NCI-H2171 (cell line): ENCODE results near the gene TARDBP.
"Not testable (repeated sequence)": the region's sequence is repeated elsewhere in the genome, so short reads cannot be mapped to it uniquely, and the experiment has no call there.

Experiments
- DNase-seq: peaks from one replicate; lab custom pipeline; 2025; lab: John Stamatoyannopoulos, UW

TARDBP gene

GRCh38 chr1:11059968-11060830 lies 47.7 kb downstream of the TARDBP start, which contains the start of gene SRM:
TSS of gene SRM (minus strand) at chr1:11060018. CDS start at chr1:11059943, 75 bp downstream.
- peak; percentile 85 for DNase-seq

DNA sequence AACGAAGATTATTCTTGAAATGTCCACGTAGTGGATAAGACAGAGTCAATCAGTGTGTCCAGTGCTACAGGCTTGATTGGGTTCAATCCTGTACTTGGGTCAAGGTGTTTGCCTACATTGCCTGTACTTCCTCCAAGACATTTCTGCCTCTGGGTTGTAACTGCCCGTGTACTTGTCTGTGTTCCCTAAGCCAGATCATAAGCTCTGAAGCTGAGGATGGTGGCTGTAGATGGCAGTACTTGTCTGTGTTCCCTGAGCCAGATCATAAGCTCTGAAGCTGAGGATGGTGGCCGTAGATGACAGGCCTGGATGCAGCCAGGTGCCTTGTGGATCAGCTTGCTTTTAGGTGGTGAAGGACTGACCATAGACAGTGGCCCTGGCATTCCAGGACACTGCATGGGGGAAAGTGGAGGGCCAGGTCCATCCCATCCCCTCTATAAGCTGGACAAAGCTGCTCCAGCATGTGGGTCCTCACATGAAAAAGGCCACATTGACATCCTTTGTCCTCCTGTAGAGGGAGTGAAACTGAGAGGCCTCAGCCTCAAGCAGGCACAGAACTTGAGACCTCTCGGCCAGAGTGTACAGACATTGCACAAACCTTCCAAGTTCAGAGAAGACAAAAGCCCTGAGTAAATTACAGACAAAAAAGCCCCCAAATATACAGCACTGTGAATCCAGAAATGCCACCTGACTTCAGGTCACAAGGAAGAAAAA lies 49.4 kb downstream of the TARDBP start:
- no peak for DNase-seq

DNA sequence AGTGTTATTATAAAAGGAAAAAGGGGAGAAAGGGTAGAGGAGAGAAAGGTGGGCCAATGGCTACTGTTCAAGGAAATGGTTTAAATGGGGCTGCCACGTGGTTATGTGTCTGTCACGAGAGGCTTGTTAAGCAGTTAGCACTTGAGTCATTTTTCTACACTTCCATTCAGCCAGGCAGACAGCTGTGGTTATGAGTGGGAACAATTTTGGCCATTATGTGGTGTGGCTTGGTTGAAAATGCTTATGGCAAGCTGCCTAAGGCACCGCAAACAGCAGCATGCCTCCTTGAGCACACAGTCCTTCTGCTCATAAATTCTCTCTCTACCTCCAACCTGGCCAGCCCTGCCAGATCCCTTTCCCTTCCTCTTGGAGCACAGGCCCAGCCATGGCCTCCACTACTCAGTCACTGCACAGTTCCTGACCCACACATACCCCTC lies 50.5 kb downstream of the TARDBP start:
- no peak for DNase-seq

GRCh38 chr1:11063937-11064537 lies 51.6 kb downstream of the TARDBP start:
- DNase-seq, result not testable (repeated sequence)

- no peak for DNase-seq
Measured at GRCh38 chr1:11064942-11065341, 52.5 kb downstream of the TARDBP start.

DNA sequence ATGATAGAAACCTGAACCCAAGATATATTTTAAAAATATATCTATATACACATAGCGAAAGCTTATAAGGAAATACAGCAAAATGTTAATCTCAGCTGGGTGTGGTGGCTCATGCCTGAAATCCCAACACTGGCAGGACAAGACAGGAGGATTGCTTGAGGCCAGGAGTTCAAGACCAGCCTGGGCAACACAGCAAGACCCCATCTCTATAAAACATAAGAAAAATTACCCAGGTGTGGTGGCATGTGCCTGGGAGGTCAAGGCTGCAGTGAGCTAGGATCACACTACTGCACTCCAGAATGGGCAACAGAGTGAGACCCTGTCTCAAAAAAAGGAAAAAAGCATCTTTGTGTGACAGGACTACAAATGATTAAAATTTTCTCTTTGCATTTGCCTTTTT lies 53.3 kb downstream of the TARDBP start:
- DNase-seq, result no peak

GRCh38 chr1:11067716-11068599 lies 55.5 kb downstream of the TARDBP start:
- no peak for DNase-seq

DNA sequence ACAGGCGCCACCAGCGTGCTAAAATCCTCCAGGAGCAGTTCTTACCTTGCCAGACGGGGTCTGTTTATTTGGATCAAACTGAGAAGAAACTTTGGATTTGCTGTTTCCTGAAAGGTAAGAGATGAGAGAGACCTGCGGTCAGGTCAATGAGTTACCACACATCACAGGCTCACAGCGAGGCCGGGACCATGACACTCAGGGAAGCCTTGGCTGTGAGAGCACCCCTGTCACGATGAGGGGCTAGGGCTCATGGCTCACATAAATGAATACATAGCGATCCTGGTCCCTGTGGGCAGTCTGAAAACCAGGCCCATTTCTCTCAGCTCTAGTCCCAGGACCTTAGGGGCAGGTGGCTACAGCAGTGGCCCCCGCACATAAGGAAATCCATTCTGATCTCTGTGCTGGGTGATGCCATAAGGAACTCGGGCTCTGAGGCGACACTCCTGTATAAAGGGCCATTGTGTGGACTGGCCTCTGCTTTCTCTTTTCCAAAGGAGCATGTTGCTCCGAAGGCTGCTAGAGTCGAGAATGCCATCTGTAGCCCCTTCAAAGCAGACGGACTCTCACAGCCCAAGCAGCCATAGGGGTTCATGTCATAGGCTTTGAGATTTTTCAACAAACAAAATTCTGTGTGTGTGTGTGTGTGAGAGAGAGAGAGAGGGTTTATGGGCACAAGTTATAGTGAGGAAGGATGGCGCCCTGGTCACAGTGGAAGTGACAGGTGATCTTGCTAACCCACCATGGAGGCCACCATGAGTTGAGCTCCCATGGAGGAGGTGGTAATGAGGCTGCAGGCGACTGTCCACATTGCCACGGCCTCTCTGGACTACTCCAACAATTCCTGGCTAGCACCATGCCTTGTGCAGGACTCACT lies 56.4 kb downstream of the TARDBP start:
- DNase-seq, result no peak

DNA sequence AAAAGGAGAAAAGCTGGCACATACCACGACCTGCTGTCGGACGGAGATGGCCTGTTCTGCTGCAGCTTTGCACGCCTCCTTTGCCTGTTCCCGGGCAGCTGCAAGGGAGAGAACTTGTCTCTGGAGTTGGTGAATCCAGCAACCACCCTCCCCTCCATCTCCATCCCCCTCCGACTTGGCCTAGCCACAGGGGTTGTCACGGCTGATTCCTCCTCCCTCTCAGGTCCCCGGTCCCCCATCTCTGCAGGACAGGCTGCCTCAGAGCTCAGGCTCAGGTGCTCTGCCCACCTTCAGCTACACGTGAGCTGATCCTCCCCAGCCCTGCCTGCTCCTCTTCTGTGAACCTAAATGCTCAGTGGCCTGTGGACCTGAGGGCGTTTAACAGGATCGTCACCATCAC lies 58.4 kb downstream of the TARDBP start:
- no peak for DNase-seq

DNA sequence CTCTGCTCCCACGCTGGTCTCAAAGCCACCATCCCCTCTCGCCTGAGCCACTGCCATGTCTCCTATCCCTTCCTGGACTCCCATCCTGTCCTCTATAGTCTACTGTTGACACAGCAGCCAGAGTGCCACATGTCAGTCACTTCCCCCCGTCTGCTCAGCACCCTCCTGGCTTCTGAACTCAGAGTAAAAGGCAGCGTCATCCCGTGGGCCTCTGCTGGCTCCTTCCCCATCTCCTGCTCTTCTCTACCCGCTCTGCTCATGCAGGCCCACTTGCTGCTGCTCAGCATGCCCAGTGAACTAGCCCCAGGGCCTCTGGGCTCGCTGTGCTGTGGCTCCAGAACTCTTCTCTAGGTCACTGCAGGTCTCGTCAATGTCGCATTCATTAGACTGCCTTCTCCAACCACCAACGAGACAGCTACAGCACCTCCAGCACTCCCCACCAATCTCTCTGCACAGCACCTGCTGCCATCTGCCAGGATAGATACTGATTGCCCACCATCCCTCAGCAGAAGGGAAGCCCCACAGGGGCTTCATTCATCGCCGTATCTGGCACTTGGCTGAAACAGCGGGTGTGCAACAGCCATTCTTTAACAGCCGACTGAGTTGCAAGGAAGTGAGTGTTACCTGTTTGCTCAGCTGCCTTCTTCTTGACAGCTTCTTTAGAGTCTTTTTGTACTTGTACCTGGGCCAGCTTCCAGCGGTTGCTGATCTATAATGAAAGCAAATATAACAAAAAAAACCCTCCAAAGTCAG lies 59.2 kb downstream of the TARDBP start:
- DNase-seq, result peak; percentile 24

DNA sequence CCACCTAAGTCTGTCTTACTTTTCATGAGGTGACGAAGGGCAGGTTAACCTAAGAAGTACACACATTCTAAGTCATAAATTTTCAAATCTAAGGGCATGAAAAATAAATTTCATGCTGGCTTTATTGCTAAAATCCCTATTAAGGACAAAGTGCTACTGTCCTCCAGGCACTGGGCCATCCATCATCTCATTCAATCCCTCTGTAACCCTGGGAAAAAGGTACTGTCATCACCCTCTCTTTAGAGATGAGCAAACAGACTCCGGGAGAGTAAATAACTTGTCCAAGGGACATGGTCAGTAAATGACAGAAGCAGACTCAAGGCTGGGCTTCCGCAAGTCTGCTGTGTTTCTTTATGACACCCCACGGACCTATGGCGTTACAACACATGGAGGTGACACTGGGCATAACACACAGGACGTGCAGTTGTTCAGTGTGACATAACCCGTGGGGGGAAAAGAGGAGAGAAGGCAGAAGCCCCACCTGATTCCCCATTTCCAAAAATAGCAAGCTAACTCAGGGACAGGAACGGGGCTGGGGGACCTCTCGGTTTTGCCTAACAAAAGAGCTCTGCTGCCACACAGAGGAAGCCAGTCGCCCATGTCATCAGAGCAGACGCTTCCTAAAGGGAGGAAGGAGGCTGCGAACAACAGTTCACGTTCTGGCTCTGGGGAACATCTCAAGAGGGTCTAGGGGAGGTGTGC lies 59.9 kb downstream of the TARDBP start:
- DNase-seq, result no peak

- not testable (repeated sequence) for DNase-seq
Measured at GRCh38 chr1:11073398-11073797, 60.9 kb downstream of the TARDBP start.
